Ishikawa (cell line): ENCODE data around the gene LPP.

Source experiments
- CEBPB ChIP-seq: IDR thresholded peaks from 2 replicates; pipeline ENCODE4 v1.6.1; 2012
- CREB1 ChIP-seq: IDR thresholded peaks from 2 replicates; pipeline ENCODE4 v1.6.1; 2012; ENCODE audit warnings: low read depth
- EGR1 ChIP-seq: IDR thresholded peaks from 2 replicates; pipeline ENCODE4 v1.6.1; 2012
- EP300 ChIP-seq: IDR thresholded peaks from 2 replicates; pipeline ENCODE4 v1.6.1; 2012; ENCODE audit warnings: borderline replicate concordance
- FOXM1 ChIP-seq: IDR thresholded peaks from 2 replicates; pipeline ENCODE4 v1.6.1; 2012; ENCODE audit warnings: low read depth, borderline replicate concordance
- MAX ChIP-seq: IDR thresholded peaks from 2 replicates; pipeline ENCODE4 v1.6.1; 2012
- NFIC ChIP-seq: IDR thresholded peaks from 2 replicates; pipeline ENCODE4 v1.6.1; 2012
- RAD21 ChIP-seq: IDR thresholded peaks from 2 replicates; pipeline ENCODE4 v1.6.1; 2012; ENCODE audit warnings: low read depth
- REST ChIP-seq: IDR thresholded peaks from 2 replicates; pipeline ENCODE4 v1.6.1; 2012; ENCODE audit warnings: low read depth, mild to moderate bottlenecking
- TAF1 ChIP-seq: IDR thresholded peaks from 2 replicates; pipeline ENCODE4 v1.6.1; 2012; ENCODE audit warnings: low read depth, mild to moderate bottlenecking
- TCF12 ChIP-seq: IDR thresholded peaks from 2 replicates; pipeline ENCODE4 v1.6.1; 2012; ENCODE audit warnings: low read depth
- TEAD4 ChIP-seq: IDR thresholded peaks from 2 replicates; pipeline ENCODE4 v1.6.1; 2012
- USF1 ChIP-seq: IDR thresholded peaks from 2 replicates; pipeline ENCODE4 v1.6.1; 2012
- YY1 ChIP-seq: IDR thresholded peaks from 2 replicates; pipeline ENCODE4 v1.6.1; 2012; ENCODE audit warnings: low read depth
- ZBTB7A ChIP-seq: IDR thresholded peaks from 2 replicates; pipeline ENCODE4 v1.6.1; 2012; ENCODE audit warnings: low read depth

The LPP gene

DNA sequence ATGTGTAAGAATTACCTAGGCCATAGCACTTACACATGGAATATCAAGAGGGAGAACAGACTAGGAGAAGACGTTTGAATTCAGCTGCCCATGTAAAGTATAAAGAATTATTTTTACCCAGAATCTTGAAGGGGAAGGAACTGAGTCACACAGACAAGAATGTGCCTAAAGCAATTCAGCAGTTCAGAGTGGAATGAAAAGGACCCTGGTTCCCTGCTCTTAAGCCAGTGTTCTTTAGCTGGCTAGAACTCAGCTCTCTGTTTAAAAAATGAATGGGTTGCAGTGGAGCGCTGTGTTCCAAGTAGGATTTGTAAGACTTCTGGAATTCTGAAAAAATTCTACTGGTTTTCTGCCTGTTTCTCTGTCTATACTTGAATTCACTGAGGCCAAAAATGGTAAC, 440.2 kb downstream of the LPP start:
- no peak; the same call in 1 of the 2 replicates for TF ChIP-seq TEAD4
- no peak for TF ChIP-seq REST
- no peak for TF ChIP-seq NFIC
- no peak for TF ChIP-seq TCF12
- TF ChIP-seq FOXM1: no peak
- no peak for TF ChIP-seq EGR1
- TF ChIP-seq TAF1: no peak
- no peak for TF ChIP-seq EP300
- no peak for TF ChIP-seq MAX
- TF ChIP-seq YY1: no peak
- no peak for TF ChIP-seq CEBPB
- TF ChIP-seq CREB1: no peak
- TF ChIP-seq USF1: no peak
- TF ChIP-seq ZBTB7A: no peak

- TF ChIP-seq REST (no peak), CEBPB (no peak), TCF12 (no peak), EP300 (no peak), NFIC (no peak), YY1 (no peak), RAD21 (no peak), TEAD4 (no peak), TAF1 (no peak), USF1 (no peak), ZBTB7A (no peak), FOXM1 (no peak), MAX (no peak), EGR1 (no peak), CREB1 (no peak)
These were observed 442.0 kb downstream of the LPP start for GRCh38 chr3:188595890-188596376.

DNA sequence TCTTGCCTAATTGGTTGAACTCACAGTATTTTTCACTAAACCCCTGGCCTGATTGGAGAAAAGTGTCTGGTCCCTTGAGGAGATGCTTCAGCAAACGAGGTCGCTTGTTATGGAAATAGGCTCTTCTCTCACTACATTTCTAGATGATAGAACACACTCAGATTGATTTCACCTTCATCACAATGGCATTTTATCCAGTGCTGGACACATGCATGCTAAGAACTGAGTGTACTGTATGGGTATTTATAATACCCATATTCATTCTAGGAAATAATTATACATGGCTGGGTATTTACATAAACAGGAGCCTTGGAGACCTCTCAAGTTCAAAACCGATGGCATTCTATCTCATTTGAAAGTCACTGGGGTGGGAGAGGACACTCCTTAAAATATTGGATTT, 444.9 kb downstream of the LPP start:
- no peak for TF ChIP-seq FOXM1
- no peak for TF ChIP-seq ZBTB7A
- TF ChIP-seq EGR1: no peak
- no peak for TF ChIP-seq EP300
- no peak for TF ChIP-seq USF1
- TF ChIP-seq MAX: no peak
- TF ChIP-seq TEAD4: no peak
- TF ChIP-seq CREB1: no peak
- TF ChIP-seq NFIC: no peak
- TF ChIP-seq TAF1: no peak

GRCh38 chr3:188602111-188602510, 448.2 kb downstream of the LPP start:
- no peak for TF ChIP-seq MAX
- TF ChIP-seq TCF12: no peak
- no peak for TF ChIP-seq NFIC
- TF ChIP-seq TAF1: no peak
- TF ChIP-seq FOXM1: no peak
- TF ChIP-seq EP300: no peak
- TF ChIP-seq ZBTB7A: no peak
- TF ChIP-seq RAD21: no peak
- TF ChIP-seq YY1: no peak
- no peak for TF ChIP-seq CEBPB
- no peak for TF ChIP-seq TEAD4
- no peak for TF ChIP-seq REST
- no peak for TF ChIP-seq CREB1
- TF ChIP-seq EGR1: no peak
- no peak for TF ChIP-seq USF1
